Tibial nerve (tissue), 3 donors: ENCODE data around the gene SLC1A3.
"Not testable (repeated sequence)": the region's sequence is repeated elsewhere in the genome, so short reads cannot be mapped to it uniquely, and the experiment has no call there.

Experiments used
- POLR2A ChIP-seq, 2 donors: fragments of 450-650 bp; IDR thresholded peaks; one replicate each; pipeline ENCODE4 v1.6.1; 2017; ENCODE audit warnings: antibody characterized with exemption in 2 of 2, mild to moderate bottlenecking in 2 of 2, moderate library complexity in 2 of 2
- TF ChIP-seq, protein P1 (sequence below), 5 experiments: fragments of 200-600 bp in 3 of 5; fragments of 450-650 bp in 2 of 5; sonication (generic) in 3 of 5; IDR thresholded peaks; one replicate each; pipeline ENCODE4 v1.5.1; 2016 to 2019; ENCODE audit warnings: antibody characterized with exemption in 5 of 5, mild to moderate bottlenecking in 3 of 5, moderate library complexity in 2 of 5

- TF ChIP-seq, protein P1, sequence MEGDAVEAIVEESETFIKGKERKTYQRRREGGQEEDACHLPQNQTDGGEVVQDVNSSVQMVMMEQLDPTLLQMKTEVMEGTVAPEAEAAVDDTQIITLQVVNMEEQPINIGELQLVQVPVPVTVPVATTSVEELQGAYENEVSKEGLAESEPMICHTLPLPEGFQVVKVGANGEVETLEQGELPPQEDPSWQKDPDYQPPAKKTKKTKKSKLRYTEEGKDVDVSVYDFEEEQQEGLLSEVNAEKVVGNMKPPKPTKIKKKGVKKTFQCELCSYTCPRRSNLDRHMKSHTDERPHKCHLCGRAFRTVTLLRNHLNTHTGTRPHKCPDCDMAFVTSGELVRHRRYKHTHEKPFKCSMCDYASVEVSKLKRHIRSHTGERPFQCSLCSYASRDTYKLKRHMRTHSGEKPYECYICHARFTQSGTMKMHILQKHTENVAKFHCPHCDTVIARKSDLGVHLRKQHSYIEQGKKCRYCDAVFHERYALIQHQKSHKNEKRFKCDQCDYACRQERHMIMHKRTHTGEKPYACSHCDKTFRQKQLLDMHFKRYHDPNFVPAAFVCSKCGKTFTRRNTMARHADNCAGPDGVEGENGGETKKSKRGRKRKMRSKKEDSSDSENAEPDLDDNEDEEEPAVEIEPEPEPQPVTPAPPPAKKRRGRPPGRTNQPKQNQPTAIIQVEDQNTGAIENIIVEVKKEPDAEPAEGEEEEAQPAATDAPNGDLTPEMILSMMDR (IDR thresholded peaks at IDR 0.05) = not testable (repeated sequence)
- TF ChIP-seq POLR2A (IDR thresholded peaks at IDR 0.05) = not testable (repeated sequence)
Measured at GRCh38 chr5:36643841-36644240, 37.4 kb downstream of the SLC1A3 start.
